ENCODE data around the gene NRN1L. TPM values are rescaled to one million over a fixed set of nuclear protein-coding genes. Genes with fewer than 3 reads are reported as not detected.

NRN1L gene
- total and polyA plus RNA-seq, 2 donors (not counting 1 experiment from before 2014, with no cell fraction given): 0.10 to 0.17 TPM

DNA sequence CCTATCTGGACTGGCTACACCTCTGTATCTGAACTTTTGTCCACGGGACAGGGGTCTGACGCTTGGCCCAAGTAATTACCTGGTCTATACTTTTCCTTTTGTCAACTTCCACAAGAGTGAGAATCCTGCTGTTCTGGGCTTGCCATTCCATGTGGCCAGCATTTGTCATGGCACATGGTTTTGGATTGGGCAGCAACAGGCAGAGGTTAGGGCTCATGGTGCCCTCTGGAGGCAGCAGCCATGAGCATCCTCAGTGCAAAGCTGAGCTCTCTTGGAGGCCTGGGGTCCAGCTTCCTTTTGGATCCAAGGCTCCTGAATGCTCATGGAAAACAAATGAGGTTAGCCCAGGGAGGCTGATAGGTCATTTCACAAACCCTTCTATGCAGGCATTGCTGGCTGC, 19.4 kb upstream of the NRN1L start:
- Histone ChIP-seq H3K36me3 (ENCODE audit: control insufficient read depth, insufficient read depth, low read length) (peaks cover 21% of the 10 kb centered on the region), H3K79me2 (ENCODE audit: control insufficient read depth, insufficient read depth, low read length) (peaks cover 47% of the 10 kb centered on the region)

DNA sequence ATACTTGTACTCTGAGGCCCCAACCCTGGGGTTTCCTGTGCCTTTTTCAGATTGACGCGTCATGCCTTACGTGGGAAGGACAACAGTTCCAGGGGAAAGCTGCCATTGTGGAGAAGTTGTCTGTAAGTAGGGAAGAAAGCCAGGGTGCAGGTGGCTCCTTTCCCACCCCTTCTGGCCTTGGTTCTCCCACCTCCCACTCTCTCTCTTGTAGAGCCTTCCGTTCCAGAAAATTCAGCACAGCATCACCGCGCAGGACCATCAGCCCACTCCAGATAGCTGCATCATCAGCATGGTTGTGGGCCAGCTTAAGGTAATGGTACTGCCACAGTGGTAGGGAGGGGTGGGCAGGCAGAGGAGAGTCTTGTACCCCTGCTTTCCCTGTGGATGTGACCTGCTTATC, 16.4 kb upstream of the NRN1L start:
- no peaks in the 10 kb centered on the region for H3K9me3 ChIP-seq (ENCODE audit: control insufficient read depth, insufficient read depth, low read depth, low read length)
- no peak for DNase-seq (ENCODE audit: low read depth in 2 of 2)
- no peak for TF ChIP-seq EZH2 (IDR thresholded peaks at IDR 0.05; ENCODE audit: low read length, missing control alignments)
- TF ChIP-seq, protein P1, sequence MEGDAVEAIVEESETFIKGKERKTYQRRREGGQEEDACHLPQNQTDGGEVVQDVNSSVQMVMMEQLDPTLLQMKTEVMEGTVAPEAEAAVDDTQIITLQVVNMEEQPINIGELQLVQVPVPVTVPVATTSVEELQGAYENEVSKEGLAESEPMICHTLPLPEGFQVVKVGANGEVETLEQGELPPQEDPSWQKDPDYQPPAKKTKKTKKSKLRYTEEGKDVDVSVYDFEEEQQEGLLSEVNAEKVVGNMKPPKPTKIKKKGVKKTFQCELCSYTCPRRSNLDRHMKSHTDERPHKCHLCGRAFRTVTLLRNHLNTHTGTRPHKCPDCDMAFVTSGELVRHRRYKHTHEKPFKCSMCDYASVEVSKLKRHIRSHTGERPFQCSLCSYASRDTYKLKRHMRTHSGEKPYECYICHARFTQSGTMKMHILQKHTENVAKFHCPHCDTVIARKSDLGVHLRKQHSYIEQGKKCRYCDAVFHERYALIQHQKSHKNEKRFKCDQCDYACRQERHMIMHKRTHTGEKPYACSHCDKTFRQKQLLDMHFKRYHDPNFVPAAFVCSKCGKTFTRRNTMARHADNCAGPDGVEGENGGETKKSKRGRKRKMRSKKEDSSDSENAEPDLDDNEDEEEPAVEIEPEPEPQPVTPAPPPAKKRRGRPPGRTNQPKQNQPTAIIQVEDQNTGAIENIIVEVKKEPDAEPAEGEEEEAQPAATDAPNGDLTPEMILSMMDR (conservative IDR thresholded peaks at IDR 0.05 in 1 of 2, IDR thresholded peaks at IDR 0.05 in 1 of 2; ENCODE audit: low read depth in 1 of 2, low read length in 2 of 2): no peak
- peaks cover 8% of the 10 kb centered on the region for H3K4me1 ChIP-seq (ENCODE audit: control insufficient read depth, extremely low read depth, insufficient read depth, low read length)
- peaks cover 18% of the 10 kb centered on the region for H3K36me3 ChIP-seq (ENCODE audit: control insufficient read depth, insufficient read depth, low read length)
- no peaks in the 10 kb centered on the region for H4K20me1 ChIP-seq (ENCODE audit: control insufficient read depth, extremely low read depth, insufficient read depth, low read length)
- H3K27ac ChIP-seq (ENCODE audit: insufficient read depth, low read length): no peak overlapping the region
- H3K4me3 ChIP-seq (replicated peaks in 1 of 4; ENCODE audit: control extremely low read depth in 1 of 4, insufficient read depth in 1 of 4, low read depth in 3 of 4, low read length in 4 of 4): no peak overlapping the region
- no peak overlapping the region for H3K4me2 ChIP-seq (ENCODE audit: extremely low read depth, insufficient read depth, low read length)
- H3K27me3 ChIP-seq (ENCODE audit: control insufficient read depth, insufficient read depth, low read length): no peaks in the 10 kb centered on the region
- peaks cover 22% of the 10 kb centered on the region for H3K79me2 ChIP-seq (ENCODE audit: control insufficient read depth, insufficient read depth, low read length)
- H2AFZ ChIP-seq (ENCODE audit: low read length): no peak overlapping the region
- H3K9ac ChIP-seq (ENCODE audit: insufficient read depth, low read length): no peak overlapping the region

More for the DNA sequence above, 19.4 kb upstream of the NRN1L start:
- no peak overlapping the region for H3K9ac ChIP-seq (ENCODE audit: insufficient read depth, low read length)
- H3K4me3 ChIP-seq (replicated peaks in 1 of 4; ENCODE audit: control extremely low read depth in 1 of 4, insufficient read depth in 1 of 4, low read depth in 3 of 4, low read length in 4 of 4): no peak overlapping the region
- peak in 1 of 2 donors; percentile 43 for DNase-seq (ENCODE audit: low read depth in 2 of 2)
- H2AFZ ChIP-seq (ENCODE audit: low read length): no peak overlapping the region
- peaks cover 3% of the 10 kb centered on the region for H4K20me1 ChIP-seq (ENCODE audit: control insufficient read depth, extremely low read depth, insufficient read depth, low read length)
- TF ChIP-seq, protein P1 (conservative IDR thresholded peaks at IDR 0.05 in 1 of 2, IDR thresholded peaks at IDR 0.05 in 1 of 2; ENCODE audit: low read depth in 1 of 2, low read length in 2 of 2): peak; percentile 29 to 47
- TF ChIP-seq EZH2 (IDR thresholded peaks at IDR 0.05; ENCODE audit: low read length, missing control alignments): no peak
- H3K4me1 ChIP-seq (ENCODE audit: control insufficient read depth, extremely low read depth, insufficient read depth, low read length): peaks cover 30% of the 10 kb centered on the region
- no peak overlapping the region for H3K27ac ChIP-seq (ENCODE audit: insufficient read depth, low read length)
- H3K9me3 ChIP-seq (ENCODE audit: control insufficient read depth, insufficient read depth, low read depth, low read length): no peaks in the 10 kb centered on the region
- no peaks in the 10 kb centered on the region for H3K27me3 ChIP-seq (ENCODE audit: control insufficient read depth, insufficient read depth, low read length)
- no peak overlapping the region for H3K4me2 ChIP-seq (ENCODE audit: extremely low read depth, insufficient read depth, low read length)

DNA sequence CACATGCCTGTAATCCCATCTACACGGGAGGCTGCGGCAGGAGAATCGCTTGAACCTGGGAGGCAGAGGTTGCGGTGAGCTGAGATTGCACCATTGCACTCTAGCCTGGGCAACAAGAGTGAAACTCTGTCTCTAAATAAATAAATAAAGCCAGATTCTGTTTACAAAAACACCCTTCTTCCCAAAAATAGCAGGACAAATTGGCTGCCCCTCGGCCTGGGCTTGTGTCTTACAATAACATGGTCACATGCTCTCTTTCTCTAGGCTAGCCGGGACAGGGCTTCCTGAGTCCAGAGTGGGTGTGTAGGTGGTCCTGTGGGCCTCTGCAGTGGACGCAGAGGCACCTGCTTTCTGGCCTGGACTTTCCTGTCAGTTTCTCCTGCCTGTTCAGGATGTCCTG, 15.0 kb upstream of the NRN1L start:
- Histone ChIP-seq H3K9me3 (ENCODE audit: control insufficient read depth, insufficient read depth, low read depth, low read length) (no peaks in the 10 kb centered on the region), H3K4me1 (ENCODE audit: control insufficient read depth, extremely low read depth, insufficient read depth, low read length) (peaks cover 3% of the 10 kb centered on the region), H3K36me3 (ENCODE audit: control insufficient read depth, insufficient read depth, low read length) (peaks cover 18% of the 10 kb centered on the region), H3K9ac (ENCODE audit: insufficient read depth, low read length) (no peak overlapping the region), H4K20me1 (ENCODE audit: control insufficient read depth, extremely low read depth, insufficient read depth, low read length) (no peaks in the 10 kb centered on the region), H3K27ac (ENCODE audit: insufficient read depth, low read length) (no peak overlapping the region), H3K79me2 (ENCODE audit: control insufficient read depth, insufficient read depth, low read length) (peaks cover 24% of the 10 kb centered on the region), H3K27me3 (ENCODE audit: control insufficient read depth, insufficient read depth, low read length) (no peaks in the 10 kb centered on the region), H3K4me3 (replicated peaks in 1 of 4; ENCODE audit: control extremely low read depth in 1 of 4, insufficient read depth in 1 of 4, low read depth in 3 of 4, low read length in 4 of 4) (no peak overlapping the region), H2AFZ (ENCODE audit: low read length) (no peak overlapping the region), H3K4me2 (ENCODE audit: extremely low read depth, insufficient read depth, low read length) (no peak overlapping the region)
- no peak for TF ChIP-seq EZH2 (IDR thresholded peaks at IDR 0.05; ENCODE audit: low read length, missing control alignments)
- TF ChIP-seq, protein P1 (conservative IDR thresholded peaks at IDR 0.05 in 1 of 2, IDR thresholded peaks at IDR 0.05 in 1 of 2; ENCODE audit: low read depth in 1 of 2, low read length in 2 of 2): no peak
- DNase-seq (ENCODE audit: low read depth in 2 of 2): no peak
